SK-N-SH (cell line): Measurements from ENCODE around the gene AP1M1.

Source experiments
- CTCF ChIP-seq: fragments of 200-600 bp; sonication (generic); IDR thresholded peaks from 2 replicates; pipeline ENCODE4 v1.6.1; 2017; ENCODE audit warnings: antibody characterized with exemption, mild to moderate bottlenecking, moderate library complexity
- MXI1 ChIP-seq: IDR thresholded peaks from 2 replicates; pipeline ENCODE4 v1.6.1; 2012; ENCODE audit warnings: mild to moderate bottlenecking, low read depth, low read length, improper control_type of control experiment
- RAD21 ChIP-seq: IDR thresholded peaks from 2 replicates; pipeline ENCODE4 v1.6.1; 2012; ENCODE audit warnings: mild to moderate bottlenecking, low read length
- SMC3 ChIP-seq: IDR thresholded peaks from 2 replicates; pipeline ENCODE4 v1.6.1; 2012; ENCODE audit warnings: low read depth, low read length, improper control_type of control experiment
- TEAD4 ChIP-seq: IDR thresholded peaks from 2 replicates; pipeline ENCODE4 v1.4.0; 2012; ENCODE audit warnings: mild to moderate bottlenecking, borderline replicate concordance; ENCODE audit not compliant: insufficient read depth
- USF1 ChIP-seq: IDR thresholded peaks from 2 replicates; pipeline ENCODE4 v1.4.0; 2012; ENCODE audit warnings: low read depth, borderline replicate concordance

- TF ChIP-seq CTCF (no peak), TEAD4 (no peak), USF1 (no peak), MXI1 (no peak), SMC3 (no peak), RAD21 (no peak)
Observed at GRCh38 chr19:16197188-16197621, 506 bp upstream of the AP1M1 start.
